A204.1 (cell line): ENCODE data around the gene PCNX2.

Experiments
- FAIRE-seq: peaks from 2 replicates; lab custom pipeline; 2012; peaks lifted over from hg19 to GRCh38; lab: Jason Lieb, UNC

The PCNX2 gene, protein sequence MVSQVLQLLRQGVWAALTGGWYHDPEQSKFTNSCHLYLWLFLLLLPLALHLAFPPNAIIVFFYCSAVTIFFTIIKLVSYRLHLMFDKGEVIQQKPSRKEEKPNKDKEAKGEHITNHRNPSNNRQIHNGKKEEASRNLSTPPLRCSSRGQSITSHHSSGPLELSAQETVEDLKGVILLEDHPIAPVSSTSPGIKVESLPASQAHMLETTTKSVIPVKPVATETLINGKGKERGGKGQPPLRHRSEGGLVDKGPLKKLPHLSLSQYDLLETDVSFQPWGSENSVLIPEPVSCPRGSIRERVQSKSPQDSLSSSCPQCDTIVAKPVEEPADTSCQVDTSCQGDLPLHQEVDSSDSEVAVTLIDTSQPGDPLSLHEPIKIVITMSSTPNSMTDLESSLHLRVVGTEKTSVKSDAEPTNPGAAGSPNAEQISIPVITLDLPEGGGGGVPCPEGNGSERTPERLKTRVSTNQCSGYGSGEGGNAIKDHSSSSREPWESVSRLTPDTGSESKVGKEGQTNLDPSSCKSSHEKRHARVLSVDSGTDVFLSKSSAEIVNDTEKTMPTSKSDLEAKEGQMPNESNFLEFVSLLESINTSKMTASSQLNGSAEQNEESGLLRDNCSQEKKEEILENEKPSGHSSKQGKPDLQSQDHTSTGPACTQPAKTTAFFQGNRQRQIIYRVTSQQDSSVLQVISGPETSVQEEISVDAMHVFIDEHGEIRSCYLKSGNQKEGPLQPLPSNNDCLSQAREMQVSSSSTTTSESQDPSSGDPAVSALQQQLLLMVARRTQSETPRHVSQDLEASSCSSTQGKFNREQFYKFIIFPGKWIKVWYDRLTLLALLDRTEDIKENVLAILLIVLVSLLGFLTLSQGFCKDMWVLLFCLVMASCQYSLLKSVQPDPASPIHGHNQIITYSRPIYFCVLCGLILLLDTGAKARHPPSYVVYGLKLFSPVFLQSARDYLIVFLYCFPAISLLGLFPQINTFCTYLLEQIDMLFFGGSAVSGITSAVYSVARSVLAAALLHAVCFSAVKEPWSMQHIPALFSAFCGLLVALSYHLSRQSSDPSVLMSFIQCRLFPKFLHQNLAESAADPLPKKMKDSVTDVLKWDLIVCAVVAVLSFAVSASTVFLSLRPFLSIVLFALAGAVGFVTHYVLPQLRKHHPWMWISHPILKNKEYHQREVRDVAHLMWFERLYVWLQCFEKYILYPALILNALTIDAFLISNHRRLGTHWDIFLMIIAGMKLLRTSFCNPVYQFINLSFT (N-terminal part only)

DNA sequence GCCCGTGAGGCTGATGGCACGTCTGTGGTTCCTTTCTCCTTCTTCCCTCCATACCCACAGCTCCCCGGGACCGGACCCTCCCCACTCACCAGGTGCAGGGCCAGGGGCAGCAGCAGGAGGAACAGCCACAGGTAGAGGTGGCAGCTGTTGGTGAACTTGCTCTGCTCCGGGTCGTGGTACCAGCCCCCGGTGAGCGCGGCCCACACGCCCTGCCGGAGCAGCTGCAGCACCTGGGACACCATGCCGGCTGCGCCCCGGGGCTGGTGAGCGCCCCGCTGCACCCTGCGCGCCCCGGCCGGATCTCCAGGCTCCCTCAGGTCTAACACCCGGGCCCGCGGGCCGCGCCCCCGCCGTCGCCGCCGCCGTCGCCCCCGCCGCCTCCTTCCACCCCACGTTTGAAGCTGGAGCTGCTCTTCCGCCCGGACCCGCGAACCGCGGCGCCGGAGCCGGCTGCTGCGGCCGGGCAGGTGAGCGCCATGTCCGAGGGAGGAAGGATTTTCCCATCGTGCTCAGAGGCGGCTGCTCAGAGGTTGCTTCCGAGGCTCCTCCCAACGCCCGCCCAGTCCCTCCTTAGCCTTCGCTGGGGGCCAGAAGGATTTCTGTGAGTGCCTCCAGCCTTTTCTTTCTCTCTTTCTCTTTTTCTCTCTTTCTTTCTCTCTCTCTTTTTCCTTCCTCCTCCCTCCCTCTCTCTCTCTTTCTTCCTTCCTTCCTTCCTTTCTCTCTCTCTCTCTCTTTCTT, at the start of gene PCNX2:
Gene PCNX2, minus strand, starts transcription at position 489 of the 738 bp plus-strand sequence. Its CDS starts 247 bp downstream, at position 242.
- no peak for FAIRE-seq

DNA sequence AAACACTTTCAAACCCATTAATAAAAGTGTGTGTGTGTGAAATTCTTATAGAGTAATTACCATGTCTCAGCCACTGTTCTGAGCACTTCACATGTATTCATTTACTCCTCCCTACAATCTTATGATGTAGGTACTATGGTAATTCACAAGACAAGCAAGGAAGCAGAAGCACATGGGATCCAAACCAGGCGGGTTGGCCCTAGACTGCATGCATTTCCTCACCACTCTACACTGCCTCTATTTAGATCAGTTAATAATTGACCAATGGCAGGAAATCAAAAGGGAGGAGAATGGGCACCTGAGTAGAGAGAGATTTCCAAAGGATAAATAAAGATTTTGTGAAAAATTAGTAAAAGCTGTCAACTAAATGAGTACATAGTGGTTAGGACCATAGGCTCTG, 47.7 kb upstream of the PCNX2 start:
- FAIRE-seq = no peak

DNA sequence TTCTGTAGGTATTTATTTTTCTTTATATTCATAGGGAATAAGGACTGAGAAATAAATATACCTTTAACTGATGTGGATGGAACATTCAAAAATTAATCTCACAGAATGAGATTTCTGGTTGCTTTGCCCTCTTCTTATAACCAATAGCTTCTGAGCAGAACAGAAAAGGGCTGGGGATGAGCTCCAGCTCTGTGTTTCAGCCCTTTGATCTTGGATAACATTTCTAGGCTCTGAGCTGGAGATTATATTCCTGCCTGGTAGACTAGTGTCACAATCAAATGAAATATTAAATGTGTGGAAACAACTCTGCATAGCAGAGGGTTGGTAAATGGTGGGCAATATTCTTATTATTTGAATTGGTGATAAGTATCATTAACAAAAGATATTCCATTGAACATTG, 46.6 kb upstream of the PCNX2 start:
- FAIRE-seq = no peak

DNA sequence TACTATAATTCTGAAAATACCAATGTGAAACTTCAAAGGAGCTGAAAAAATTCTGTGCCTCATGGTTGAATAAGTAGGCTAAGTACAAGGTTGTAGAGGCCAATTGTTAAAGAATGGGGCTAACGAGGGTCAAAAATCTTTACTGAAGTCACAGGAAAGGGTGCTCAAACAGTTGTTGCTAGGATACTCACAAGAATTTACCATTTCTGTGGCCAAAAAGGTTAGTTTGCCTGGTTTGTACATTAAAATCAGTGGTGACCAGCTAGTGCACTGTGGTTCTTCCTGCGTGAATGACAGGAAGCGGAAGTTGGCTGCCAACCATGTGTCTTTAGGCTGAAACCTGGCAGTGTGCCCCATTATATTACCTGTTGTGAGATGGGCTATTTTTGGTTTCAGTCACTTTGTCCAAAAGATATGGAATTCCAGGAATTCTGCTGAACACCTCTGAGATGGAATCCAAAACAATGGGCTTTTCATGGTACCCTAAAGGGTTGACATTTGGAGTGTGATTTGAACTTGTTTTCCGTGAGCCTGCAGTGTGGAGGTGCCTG, 45.5 kb upstream of the PCNX2 start:
- FAIRE-seq = no peak

DNA sequence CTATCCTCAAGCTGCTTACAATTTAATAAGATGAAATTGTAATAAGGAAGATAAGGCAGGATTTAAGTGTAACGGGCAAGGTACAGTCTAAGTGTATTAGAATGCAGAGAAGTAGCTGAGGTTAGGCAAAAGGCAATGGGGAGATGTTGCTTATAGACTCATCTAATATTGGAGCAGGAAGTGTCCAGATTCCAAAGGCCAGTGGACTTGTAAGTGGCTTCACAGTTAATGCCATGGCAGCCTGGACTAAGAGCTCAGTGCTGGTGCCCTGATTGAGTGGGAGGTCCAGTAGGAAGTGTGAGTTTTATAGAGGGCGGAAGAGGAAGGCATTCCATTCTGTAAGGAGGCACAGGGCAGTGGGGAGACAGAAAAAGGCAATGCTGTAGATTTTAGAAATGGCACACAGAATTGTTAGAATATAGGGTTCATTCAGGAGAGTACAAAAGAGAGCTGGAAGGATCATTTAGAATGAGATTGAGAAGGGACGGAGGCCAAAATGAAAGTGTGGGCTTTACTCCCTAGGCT, 44.6 kb upstream of the PCNX2 start:
- no peak for FAIRE-seq

DNA sequence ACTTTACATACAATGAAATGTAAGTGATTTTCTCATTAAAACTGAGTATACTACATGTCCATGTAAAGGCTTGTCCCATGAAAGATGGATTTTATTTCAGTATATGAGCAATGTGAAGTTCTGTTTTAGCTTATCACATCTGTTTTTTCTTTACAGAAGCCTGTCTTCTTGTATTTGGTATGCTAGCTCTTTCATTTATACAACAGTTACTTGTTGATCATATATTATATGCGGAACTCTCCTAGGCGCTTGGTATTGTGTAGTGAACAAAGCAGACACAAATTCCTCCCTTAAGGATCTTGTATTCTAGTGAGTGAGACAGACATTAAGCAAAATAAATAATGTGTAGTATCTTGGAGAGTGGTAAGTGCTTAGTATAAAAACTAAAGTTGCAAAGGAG, 42.6 kb upstream of the PCNX2 start:
- no peak for FAIRE-seq

DNA sequence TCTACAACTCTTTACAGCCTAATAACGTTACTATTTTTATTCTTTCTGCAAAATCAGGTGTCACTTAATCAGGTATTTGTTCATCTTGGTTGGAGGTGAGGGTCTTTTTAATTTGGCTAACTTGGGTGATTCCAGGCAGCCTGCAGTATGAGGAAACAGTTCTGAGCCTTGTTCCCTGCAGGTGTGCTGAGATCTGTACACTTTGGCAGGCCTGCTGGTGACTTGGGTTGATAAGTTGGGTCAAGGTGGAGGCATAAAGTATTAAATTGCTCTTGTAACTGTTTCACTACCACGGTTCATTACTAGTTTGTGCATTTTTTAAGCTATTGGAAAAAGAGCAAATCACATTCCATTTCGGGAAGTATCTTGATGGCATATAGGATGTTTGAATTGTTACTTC, 42.0 kb upstream of the PCNX2 start:
- FAIRE-seq = no peak

DNA sequence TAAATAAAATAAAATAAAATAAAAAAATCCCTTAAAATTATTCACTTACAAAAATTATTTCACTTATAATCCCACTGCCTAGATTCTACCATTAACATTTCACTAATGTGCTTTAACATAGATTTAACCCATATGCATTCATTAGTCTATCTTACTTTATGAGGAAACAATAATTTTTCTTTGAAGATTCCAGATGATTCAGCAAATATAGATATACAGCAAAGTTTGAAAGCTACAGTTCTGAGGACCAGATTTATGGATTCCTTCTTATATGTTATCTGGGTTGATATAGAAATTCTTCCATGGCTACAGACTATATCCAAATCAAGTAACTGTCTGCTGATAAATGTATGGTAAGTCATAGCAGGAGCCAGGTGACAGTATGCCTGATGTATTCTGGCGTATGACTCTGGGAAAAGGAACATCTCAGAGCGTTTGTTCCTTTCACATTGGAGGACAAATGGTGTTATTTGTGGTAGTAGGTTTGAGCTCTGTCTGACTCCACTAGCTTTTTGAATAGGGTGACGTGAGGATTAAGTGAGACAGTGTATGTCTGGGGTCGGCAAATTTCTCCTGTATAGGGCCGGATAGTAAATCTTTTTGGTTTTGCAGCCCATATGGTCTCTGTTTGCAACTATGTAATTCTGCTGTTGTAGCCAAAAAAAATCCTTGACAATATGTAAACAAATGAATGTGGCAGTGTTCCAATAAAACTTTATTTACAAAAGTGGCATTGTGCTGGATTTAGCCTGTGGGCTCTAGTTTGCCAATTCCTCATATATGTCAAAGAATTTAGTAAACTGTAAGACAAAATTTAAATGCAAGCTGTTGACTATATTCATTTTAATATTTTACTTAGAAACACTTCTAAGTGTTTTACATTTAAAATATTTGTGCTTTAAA, 41.3 kb upstream of the PCNX2 start:
- no peak for FAIRE-seq

DNA sequence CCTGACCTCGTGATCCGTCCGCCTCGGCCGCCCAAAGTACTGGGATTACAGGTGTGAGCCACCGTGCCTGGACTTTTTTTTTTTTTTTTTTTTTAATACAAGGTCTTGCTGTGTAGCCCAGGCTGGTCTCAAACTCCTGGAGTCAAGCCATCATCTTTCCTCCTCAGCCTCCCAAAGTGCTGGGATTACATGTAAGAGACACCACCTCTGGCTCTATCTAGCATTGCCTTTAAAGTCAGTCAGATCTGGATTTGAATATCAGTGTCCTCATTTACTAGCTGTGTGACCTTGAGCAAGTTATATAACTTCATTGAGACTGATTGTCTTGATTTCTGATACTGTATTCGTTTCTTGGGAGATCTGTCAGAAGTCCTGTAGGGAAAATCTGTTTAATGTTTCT, 38.6 kb upstream of the PCNX2 start:
- FAIRE-seq = no peak

DNA sequence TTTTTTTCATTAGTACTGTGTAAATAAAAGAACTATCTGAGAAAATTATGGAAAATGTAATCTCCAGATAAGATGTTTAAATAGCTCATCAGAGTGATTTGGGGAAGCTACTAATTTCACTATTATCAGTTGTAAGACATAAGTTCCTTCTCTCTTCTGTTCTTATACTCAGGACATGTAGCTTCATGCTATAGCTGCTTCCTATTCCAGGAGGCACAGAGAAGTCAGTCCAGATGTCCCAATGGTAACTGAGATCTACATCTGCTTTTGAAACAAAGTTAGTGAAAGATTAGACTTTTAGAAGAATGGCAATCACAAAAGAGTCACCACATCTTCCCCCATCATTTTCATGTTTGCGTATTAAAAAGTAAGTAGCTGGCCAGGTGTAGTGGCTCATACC, 37.6 kb upstream of the PCNX2 start:
- FAIRE-seq = no peak

DNA sequence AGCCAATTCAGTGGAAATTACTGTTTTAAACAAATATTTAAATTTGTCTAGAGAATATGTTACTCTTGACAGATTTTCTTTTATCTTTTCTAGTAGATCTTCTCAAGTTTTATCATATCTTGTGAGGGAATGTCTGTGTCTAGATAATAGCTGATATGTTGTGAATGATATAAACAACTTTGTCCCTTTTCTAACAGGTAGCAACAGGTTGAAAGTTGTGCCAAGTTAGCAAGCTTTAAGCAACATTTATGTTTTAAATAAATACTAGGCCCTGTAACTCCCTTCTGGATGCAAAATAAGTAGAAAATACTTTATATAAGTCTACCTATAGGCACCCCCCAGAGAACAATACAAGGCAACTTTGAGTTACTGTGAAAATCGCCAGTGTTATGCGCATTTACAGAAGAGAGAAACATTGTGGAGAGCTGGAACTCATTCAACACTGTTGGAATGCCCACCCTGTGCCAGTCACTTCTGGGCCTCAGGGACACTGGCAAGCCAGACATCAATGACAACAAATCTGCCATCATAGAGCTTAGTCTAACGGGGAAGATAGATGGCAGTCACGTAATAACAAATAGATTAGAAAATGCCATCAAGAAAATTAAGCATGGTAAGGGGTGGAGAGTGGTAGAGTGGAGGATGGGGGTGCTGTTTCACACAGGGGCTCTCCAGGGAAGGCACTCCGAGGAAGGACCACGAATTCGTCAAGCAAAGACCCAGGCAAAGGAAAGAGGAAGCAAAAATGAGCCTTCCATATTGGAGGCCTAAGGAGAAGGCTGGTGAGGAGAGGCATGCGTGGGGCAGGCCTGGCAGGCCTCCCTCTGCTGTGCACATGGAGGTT, 36.4 kb upstream of the PCNX2 start:
- FAIRE-seq = no peak

DNA sequence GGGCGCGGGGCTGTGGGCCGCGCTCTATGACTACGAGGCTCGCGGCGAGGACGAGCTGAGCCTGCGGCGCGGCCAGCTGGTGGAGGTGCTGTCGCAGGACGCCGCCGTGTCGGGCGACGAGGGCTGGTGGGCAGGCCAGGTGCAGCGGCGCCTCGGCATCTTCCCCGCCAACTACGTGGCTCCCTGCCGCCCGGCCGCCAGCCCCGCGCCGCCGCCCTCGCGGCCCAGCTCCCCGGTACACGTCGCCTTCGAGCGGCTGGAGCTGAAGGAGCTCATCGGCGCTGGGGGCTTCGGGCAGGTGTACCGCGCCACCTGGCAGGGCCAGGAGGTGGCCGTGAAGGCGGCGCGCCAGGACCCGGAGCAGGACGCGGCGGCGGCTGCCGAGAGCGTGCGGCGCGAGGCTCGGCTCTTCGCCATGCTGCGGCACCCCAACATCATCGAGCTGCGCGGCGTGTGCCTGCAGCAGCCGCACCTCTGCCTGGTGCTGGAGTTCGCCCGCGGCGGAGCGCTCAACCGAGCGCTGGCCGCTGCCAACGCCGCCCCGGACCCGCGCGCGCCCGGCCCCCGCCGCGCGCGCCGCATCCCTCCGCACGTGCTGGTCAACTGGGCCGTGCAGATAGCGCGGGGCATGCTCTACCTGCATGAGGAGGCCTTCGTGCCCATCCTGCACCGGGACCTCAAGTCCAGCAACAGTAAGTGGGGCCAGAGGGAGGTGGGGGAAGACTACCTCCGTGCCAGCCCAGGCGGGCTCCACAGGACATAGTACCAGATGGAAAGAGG, 32.8 kb upstream of the PCNX2 start:
- FAIRE-seq = no peak

DNA sequence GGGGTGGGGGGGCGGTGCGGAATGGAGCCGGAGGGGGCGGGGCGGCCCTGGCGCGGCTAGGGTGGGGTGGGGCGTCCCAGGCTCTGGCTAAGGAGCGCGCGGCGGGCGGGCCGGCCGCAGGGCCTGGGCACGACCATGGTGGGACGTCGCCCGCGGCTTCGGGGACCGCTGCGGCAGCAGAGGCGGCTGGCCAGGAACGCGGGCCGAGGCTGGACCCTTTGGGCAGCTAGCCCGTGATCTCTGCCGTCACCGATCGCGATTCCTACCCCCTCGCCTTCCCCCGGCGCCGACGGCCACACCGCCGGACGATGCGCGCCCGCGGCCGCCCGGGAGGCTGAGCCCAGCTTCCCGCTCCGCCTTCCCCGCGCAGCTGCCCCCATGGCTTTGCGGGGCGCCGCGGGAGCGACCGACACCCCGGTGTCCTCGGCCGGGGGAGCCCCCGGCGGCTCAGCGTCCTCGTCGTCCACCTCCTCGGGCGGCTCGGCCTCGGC, 32.2 kb upstream of the PCNX2 start, which contains the start of gene MAP3K21:
Gene MAP3K21, plus strand, starts transcription at position 74 of the 491 bp plus-strand sequence. Its CDS starts 305 bp downstream, at position 379.
- no peak for FAIRE-seq

DNA sequence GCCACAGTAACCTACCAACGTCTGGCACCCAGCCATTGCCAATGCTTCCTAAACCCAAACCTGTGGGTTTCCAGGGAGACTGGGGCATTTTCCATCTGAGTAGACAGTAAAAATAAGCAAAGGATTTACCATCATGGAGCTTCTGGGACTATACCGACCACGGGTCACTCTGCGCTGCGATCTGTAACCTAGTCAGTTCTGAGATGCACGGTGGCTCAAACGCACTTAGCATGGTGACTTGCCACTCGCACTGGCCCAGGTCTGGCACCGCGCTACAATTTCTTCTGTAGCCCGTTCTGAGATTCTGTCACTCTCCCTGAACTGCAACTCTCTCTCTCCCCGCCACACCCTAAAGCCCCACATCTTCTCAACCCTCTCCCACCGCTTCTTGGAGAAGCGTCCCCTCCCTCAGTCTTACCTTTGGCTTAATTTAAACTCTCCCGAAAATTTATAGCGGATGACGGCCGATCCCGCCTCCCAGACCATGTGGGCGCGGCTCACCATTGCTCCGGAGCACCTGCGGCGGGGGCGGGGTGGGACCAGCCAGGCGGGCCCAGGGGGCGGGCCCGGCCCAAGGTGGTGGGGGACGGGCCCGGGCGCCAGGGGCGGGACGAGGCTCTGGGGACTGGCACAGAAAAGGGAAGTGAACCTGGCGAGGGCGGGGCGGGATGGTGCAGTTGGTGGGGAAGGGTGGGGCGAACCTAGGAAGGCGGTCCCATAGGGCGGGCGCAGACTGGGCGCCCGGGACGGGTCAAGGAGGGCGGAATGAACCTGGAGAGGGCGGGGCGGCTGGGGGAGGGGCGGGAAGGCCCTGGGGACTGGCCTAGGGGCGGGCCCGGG, 31.5 kb upstream of the PCNX2 start:
- no peak for FAIRE-seq

DNA sequence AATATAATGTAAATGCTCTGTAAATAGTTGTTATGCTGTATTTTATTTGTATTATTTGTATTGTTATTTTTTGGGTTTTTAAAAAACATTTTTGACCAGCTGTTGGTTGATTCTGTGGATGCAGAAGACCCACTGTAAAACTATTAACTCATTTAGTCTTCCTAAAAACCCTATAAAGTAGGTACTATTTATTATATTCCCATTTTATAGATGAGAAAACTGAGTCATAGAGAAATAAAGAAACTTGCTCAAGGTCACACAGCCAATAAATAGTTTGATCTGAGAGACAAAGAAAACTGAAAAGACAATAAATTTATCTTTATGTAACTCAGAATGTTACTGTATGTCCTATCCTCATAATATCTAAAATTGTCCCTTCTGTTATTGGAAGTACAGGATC, 30.8 kb upstream of the PCNX2 start:
- FAIRE-seq = no peak

DNA sequence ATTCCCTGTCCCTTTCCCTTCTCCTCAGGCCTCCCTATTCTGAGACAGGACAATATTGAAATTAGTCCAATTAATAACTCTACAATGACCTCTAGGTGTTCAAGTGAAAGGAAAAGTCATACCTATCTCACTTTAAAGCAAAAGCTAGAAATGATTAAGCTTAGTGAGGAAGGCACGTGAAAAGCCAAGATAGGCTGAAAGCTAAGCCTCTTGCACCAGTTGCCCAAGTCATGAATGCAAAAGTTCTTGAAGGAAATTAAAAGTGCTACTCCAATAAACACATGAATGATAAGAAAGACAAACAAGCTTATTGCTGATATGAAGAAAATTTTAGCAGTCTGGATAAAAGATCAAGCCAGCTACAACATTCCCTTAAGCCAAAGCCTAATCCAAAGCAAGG, 28.2 kb upstream of the PCNX2 start:
- FAIRE-seq = no peak

DNA sequence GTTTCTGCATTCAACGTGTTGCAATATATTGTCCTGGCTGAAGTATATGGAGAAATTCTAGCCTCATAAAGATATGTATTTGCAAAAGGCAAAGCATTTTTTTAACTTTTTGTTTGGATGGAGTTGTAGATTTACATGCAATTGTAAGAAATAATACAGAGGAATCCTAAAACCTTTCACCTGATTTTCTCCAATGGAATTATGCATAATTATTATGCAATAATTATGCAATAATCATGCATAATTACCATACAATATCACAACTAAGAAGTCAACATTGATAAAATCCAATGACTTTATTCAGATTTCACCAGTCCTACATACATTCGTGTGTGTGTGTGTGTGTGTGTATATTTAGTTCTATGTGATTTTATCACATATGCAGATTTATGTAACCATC, 24.5 kb upstream of the PCNX2 start:
- FAIRE-seq = no peak
